ENCODE measurements around the gene HERC4. TPM values are rescaled to one million over a fixed set of nuclear protein-coding genes. Genes with fewer than 3 reads are reported as not detected.

HERC4 gene
- total and polyA plus RNA-seq, 2 donors (not counting 3 experiments of a cell fraction or from before 2014, with no cell fraction given): 10.6 to 73.7 TPM

- no peak for DNase-seq (ENCODE audit: low read depth, low spot score)
- ChIA-PET POLR2A (no interaction called here), CTCF (no interaction called here)
- no TSS peak for BruUV-seq (replicated peaks)
- Histone ChIP-seq H3K9me3 (replicated peaks; ENCODE audit: control insufficient read depth, insufficient read depth, low read length) (no peaks in the 10 kb centered on the region), H3K36me3 (ENCODE audit: control insufficient read depth in 2 of 2, extremely low read depth in 1 of 2, insufficient read depth in 2 of 2, low read length in 2 of 2) (peaks cover 14 to 21% of the 10 kb centered on the region in 2 experiments), H3K4me1 (ENCODE audit: control insufficient read depth, extremely low read depth, insufficient read depth, low read length) (no peaks in the 10 kb centered on the region), H3K27ac (ENCODE audit: insufficient read depth, low read depth, low read length) (no peak overlapping the region), H3K27me3 (ENCODE audit: control insufficient read depth in 2 of 2, insufficient read depth in 2 of 2, low read length in 2 of 2) (no peaks in the 10 kb centered on the region), H3K79me2 (ENCODE audit: control insufficient read depth, insufficient read depth, low read length) (no peaks in the 10 kb centered on the region), H3K4me3 (replicated peaks in 1 of 3; ENCODE audit: insufficient read depth in 1 of 3, low read depth in 1 of 3, low read length in 3 of 3) (no peak overlapping the region), H4K20me1 (replicated peaks; ENCODE audit: control insufficient read depth, extremely low read depth, insufficient read depth, low read length) (no peaks in the 10 kb centered on the region), H3K9me1 (replicated peaks; ENCODE audit: control insufficient read depth, extremely low read depth, insufficient read depth, low read length) (no peaks in the 10 kb centered on the region), H3K4me2 (ENCODE audit: insufficient read depth, low read length) (no peak overlapping the region), H2AFZ (ENCODE audit: low read depth, low read length) (no peak overlapping the region), H3K9ac (replicated peaks; ENCODE audit: extremely low read depth, insufficient read depth, low read length) (no peak overlapping the region)
- dilution Hi-C loops (cut with MboI; ENCODE audit: extremely low pct_ligation_motif_present, low sequenced_read_pairs): no loop called here
- intact Hi-C loops (cut with micrococcal nuclease): no loop called here
- no peak for FAIRE-seq
- TF ChIP-seq JUN (IDR thresholded peaks at IDR 0.05; ENCODE audit: borderline replicate concordance, insufficient read depth, insufficient read length, low read depth) (no peak), EZH2 (IDR thresholded peaks at IDR 0.05; ENCODE audit: borderline replicate concordance, low read depth, low read length, severe bottlenecking) (no peak)
These were observed 139.9 kb downstream of the HERC4 start for GRCh38 chr10:67935223-67935622.

DNA sequence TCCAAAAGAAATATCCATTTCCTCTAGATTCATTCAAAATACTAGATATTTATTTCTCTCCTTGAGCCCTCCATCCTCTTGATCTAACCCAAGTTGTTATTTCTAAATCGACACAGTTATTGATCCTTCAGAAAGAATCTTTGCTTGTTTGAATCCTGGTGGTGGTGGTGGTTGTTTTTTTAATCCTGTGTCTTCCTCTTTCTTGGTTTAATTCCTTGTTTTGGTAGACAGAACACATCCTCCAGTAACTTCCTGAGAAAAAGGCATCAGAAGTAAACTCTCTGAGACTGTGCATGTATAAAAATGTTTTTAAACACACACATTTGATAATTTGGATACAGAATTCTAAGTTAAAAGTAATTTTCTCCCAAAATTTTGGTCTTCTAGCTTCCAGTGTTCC is 140.7 kb downstream of the HERC4 start:
- TF ChIP-seq GATA2 (IDR thresholded peaks at IDR 0.05; ENCODE audit: insufficient read depth, insufficient read length, low read depth, low read length) (no peak), JUN (IDR thresholded peaks at IDR 0.05; ENCODE audit: borderline replicate concordance, insufficient read depth, insufficient read length, low read depth) (no peak)
- TF ChIP-seq, protein P1, sequence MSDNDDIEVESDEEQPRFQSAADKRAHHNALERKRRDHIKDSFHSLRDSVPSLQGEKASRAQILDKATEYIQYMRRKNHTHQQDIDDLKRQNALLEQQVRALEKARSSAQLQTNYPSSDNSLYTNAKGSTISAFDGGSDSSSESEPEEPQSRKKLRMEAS (IDR thresholded peaks at IDR 0.05; ENCODE audit: insufficient read depth, insufficient read length): no peak

More for the DNA sequence above, 140.7 kb downstream of the HERC4 start:
- ChIA-PET POLR2A (no interaction called here), CTCF (interaction anchor here (0.6 kb wide), 1 partner anchor 990 kb away, joined by 3 read pairs; no protein-coding TSS in a partner anchor)
- intact Hi-C loops (cut with micrococcal nuclease) (no loop called here), dilution Hi-C loops (cut with MboI; ENCODE audit: extremely low pct_ligation_motif_present, low sequenced_read_pairs) (no loop called here)
- no peaks in the 10 kb centered on the region for H3K79me2 ChIP-seq (ENCODE audit: control insufficient read depth, insufficient read depth, low read length)
- no peaks in the 10 kb centered on the region for H4K20me1 ChIP-seq (replicated peaks; ENCODE audit: control insufficient read depth, extremely low read depth, insufficient read depth, low read length)
- H3K36me3 ChIP-seq (ENCODE audit: control insufficient read depth in 2 of 2, extremely low read depth in 1 of 2, insufficient read depth in 2 of 2, low read length in 2 of 2): peaks cover 14 to 21% of the 10 kb centered on the region in 2 experiments
- no peak overlapping the region for H2AFZ ChIP-seq (ENCODE audit: low read depth, low read length)
- H3K4me2 ChIP-seq (ENCODE audit: insufficient read depth, low read length): no peak overlapping the region
- no TSS peak for BruUV-seq (replicated peaks)
- no peak for FAIRE-seq
- H3K9me1 ChIP-seq (replicated peaks; ENCODE audit: control insufficient read depth, extremely low read depth, insufficient read depth, low read length): no peaks in the 10 kb centered on the region
- no peaks in the 10 kb centered on the region for H3K9me3 ChIP-seq (replicated peaks; ENCODE audit: control insufficient read depth, insufficient read depth, low read length)
- DNase-seq (ENCODE audit: low read depth, low spot score): no peak
- H3K27ac ChIP-seq (ENCODE audit: insufficient read depth, low read depth, low read length): no peak overlapping the region
- H3K4me3 ChIP-seq (replicated peaks in 1 of 3; ENCODE audit: insufficient read depth in 1 of 3, low read depth in 1 of 3, low read length in 3 of 3): no peak overlapping the region
- no peaks in the 10 kb centered on the region for H3K27me3 ChIP-seq (ENCODE audit: control insufficient read depth in 2 of 2, insufficient read depth in 2 of 2, low read length in 2 of 2)
- H3K9ac ChIP-seq (replicated peaks; ENCODE audit: extremely low read depth, insufficient read depth, low read length): no peak overlapping the region
- H3K4me1 ChIP-seq (ENCODE audit: control insufficient read depth, extremely low read depth, insufficient read depth, low read length): no peaks in the 10 kb centered on the region

All from endothelial cell of umbilical vein (primary cell).